HG02678 (cell line): ENCODE results near the gene PARD3.
A peak's percentile ranks its signal among the peaks of the same experiment; 100 is the strongest.
"Not testable (repeated sequence)": the region's sequence is repeated elsewhere in the genome, so short reads cannot be mapped to it uniquely, and the experiment has no call there.

Source experiments
- ATAC-seq: cut with Tn5 transposase; IDR thresholded peaks from one replicate; pipeline ENCODE4 v1.9.1; 2021; ENCODE audit warnings: mild to moderate bottlenecking, moderate library complexity; ENCODE audit not compliant: unreplicated experiment

The PARD3 gene

GRCh38 chr10:34768972-34769330 lies 46.1 kb downstream of the PARD3 start:
- no peak for ATAC-seq

- ATAC-seq, result no peak
These were observed 46.7 kb downstream of the PARD3 start for GRCh38 chr10:34768261-34768971.

GRCh38 chr10:34766811-34767494 lies 48.1 kb downstream of the PARD3 start:
- ATAC-seq, result no peak

- no peak for ATAC-seq
These were observed 48.9 kb downstream of the PARD3 start for GRCh38 chr10:34766266-34766600.

- no peak for ATAC-seq
These were observed 50.6 kb downstream of the PARD3 start for GRCh38 chr10:34764472-34764946.

- ATAC-seq, result no peak
These were observed 52.3 kb downstream of the PARD3 start for GRCh38 chr10:34762603-34763299.

GRCh38 chr10:34762156-34762555 lies 52.9 kb downstream of the PARD3 start:
- no peak for ATAC-seq

- ATAC-seq, result no peak
These were observed 53.6 kb downstream of the PARD3 start for GRCh38 chr10:34761453-34761852.

GRCh38 chr10:34760606-34761005 lies 54.5 kb downstream of the PARD3 start:
- ATAC-seq, result no peak

- ATAC-seq, result no peak
These were observed 55.3 kb downstream of the PARD3 start for GRCh38 chr10:34759837-34760215.

GRCh38 chr10:34759161-34759836 lies 55.8 kb downstream of the PARD3 start:
- no peak for ATAC-seq

GRCh38 chr10:34758447-34758996 lies 56.6 kb downstream of the PARD3 start:
- peak; percentile 70 for ATAC-seq

GRCh38 chr10:34757933-34758332 lies 57.2 kb downstream of the PARD3 start:
- no peak for ATAC-seq

GRCh38 chr10:34757181-34757580 lies 57.9 kb downstream of the PARD3 start:
- ATAC-seq, result not testable (repeated sequence)

- no peak for ATAC-seq
These were observed 58.5 kb downstream of the PARD3 start for GRCh38 chr10:34756584-34756983.

- no peak for ATAC-seq
These were observed 61.9 kb downstream of the PARD3 start for GRCh38 chr10:34753014-34753757.

GRCh38 chr10:34751272-34751671 lies 63.8 kb downstream of the PARD3 start:
- no peak for ATAC-seq

- ATAC-seq, result not testable (repeated sequence)
These were observed 64.3 kb downstream of the PARD3 start for GRCh38 chr10:34750795-34751194.

GRCh38 chr10:34748767-34749166 lies 66.3 kb downstream of the PARD3 start:
- no peak for ATAC-seq

- ATAC-seq, result no peak
These were observed 66.7 kb downstream of the PARD3 start for GRCh38 chr10:34748357-34748756.
